Dedifferentiated amniotic fluid mesenchymal stem cell (primary cell): ENCODE data around the gene ADAMTS2.

Source experiments
- DNase-seq: peaks from one replicate; pipeline ENCODE4 v3.0.0-alpha.2; 2016; ENCODE audit errors: extremely low spot score

Gene ADAMTS2

DNA sequence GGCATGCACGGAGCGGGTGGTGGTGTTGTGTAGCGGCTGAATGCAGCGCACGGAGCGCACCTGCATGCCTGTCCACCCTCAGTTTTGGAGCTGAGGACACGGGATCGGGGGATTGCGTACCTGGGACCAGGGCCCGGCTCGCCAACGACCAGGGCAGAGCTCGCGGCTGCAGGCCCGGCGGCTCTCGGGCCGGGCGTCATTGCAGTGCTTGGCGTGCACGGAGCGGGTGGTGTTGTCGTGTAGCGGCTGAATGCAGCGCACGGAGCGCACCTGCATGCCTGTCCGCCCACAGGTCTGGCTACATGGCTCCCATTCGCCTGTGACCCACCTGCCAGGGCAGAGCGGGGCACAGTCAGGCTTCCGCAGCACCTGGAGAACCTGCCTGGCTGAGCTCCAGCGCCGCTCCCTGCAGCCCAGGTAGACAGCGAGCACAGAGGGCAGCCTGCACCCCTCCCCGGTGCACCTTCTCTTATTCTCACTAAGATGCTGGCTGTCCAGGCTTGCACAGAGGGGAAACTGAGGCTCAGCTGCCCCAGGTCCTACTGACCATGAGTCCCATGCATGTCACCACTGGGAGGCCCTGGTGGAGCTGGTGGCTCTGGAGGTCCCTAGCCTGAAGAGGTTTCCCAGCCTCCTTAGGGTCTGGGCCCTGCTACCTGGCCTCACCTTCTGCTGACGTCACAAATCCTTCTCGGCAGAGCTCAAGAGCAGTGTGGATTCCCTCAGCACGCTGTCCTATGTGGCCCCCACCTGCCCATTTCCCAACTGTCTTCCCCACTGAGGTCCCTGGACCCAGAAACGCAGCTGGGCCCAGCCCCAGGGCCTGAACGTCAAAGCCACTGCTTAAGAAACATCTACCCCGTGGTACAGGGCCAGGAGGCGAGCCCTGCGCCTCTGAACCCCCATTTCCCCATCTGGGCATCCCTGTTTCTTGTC, 220.1 kb downstream of the ADAMTS2 start:
- no peak for DNase-seq

DNA sequence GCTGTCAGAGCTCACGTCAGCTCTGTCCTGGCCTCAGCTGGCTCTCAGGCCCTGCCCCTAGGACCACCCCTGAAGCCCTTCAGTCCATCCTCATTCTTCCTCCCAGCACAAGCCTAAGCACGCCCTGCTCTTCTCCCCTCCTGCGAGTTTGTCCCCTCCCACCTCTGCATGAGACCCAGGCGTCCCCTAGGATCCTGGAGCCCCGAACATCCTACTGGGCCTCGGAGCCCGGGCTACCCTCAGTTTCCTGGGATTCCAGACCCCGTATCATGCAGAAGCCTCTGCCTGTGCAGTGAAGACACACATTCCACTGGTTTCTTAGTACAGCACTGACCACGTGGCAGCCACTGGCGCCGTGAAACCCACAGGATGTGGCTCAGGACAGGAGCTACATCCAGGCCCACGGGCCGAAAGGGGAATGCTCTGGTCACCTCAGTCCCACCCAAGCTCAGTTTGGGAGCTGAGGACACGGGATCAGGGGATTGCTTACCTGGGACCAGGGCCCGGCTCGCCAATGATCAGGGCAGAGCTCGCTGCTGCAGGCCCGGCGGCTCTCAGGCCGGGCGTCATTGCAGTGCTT, 220.9 kb downstream of the ADAMTS2 start:
- no peak for DNase-seq

DNA sequence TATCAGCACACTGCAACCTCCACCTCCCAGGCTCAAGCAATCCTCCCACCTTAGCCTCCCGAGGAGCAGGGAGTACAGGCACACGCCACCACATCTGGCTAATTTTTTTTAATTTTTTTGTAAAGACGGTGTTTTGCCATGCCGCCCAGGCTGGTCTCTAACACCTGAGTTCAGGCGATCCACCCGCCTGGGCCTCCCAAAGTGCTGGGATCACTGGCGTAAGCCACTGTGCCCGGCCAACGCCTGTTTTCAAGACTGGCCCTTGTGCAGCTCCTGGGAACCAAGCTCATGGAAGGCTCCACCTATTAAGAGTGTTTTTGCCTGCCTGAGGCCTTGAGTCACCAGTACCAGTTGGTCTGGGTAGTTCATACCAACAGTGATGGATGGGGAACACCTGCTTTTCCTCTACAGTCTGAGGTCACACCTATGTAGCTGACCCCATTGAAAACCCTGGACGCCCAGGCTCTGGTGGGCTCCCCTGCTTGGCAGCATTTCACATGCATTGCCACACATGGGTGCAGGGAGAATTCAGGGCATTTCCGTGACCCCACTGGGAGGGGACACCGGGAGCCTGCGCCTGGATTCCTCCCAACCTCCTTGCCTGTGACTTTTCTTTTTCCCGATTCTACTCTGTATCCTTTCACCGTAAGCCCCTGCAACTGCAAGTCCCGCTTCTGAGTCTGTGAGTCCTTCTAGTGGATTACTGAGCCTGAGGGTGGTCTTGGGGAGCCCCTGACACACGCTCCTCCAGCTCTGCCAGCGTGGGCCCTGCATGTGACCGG, 221.6 kb downstream of the ADAMTS2 start:
- DNase-seq = no peak

DNA sequence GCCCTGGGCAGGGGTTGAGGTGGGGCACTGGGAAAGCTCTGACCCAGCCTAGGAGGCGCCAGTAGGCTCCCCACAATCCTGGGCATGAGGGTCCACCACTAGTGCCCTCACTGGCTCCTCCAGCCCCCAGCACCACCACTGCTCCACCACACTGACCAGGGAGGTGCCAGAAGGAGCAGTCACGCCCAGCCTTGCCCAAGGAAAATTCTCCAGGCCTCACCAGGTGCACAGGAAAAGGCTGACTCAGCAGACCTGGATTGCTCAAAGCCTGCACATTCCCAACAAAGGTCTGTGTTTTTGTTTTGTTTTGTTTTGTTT, 222.2 kb downstream of the ADAMTS2 start:
- no peak for DNase-seq

DNA sequence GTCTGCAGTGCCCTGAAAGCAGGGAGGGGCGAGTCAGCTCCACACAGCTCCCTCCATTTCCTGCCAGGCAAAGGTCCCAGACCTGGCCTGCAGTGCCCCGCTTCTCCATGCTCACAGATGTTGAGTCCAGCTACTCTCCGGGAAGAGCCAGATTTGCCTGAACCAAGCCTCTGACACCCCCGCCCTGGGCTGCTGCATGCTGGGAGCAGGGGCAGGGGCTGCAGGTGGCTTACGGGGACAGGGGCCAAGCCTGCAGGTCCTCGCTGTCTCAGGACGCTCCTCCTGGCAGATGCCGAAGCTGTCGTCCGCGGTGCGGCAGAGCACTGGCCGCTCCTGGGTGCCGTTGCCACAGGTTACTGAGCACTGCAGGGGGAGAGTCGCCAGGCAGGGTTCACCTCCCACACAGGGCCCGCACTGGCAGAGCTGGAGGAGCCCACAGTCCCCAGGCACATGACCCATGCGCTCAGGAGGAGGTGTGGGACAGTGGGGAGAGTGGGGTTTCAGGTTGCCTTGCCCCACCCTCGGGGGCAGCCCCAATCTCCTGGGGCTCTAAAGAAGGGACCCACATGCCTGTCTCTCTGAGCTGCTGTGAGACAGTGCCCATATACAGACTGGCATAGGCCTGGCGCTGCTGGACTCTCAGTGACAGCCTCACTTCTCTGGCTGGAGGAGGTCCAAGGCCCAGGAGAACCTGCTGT, 222.7 kb downstream of the ADAMTS2 start:
- DNase-seq = no peak

DNA sequence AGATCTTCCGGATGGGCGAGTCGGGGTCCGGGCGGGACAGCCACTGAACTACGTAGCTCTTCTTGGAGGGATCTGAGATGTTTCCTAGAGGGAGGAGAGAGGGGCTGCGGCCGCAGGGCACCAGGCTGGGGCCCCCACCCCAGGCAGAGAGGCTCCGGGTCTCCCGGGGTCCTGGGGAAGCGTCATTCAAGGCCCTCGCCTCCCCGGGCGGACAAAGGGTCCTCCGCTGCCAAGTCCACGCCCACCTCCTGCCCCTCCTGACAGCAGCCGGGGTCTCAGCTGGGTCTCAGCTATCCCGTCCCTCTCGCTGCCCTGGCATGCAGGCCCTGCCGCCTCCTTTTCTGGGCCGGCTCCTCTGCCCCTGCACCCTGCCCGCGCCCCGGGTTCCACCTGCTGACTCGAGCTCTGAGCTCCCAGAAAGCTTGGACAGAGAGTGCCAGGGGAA, 223.6 kb downstream of the ADAMTS2 start:
- no peak for DNase-seq

DNA sequence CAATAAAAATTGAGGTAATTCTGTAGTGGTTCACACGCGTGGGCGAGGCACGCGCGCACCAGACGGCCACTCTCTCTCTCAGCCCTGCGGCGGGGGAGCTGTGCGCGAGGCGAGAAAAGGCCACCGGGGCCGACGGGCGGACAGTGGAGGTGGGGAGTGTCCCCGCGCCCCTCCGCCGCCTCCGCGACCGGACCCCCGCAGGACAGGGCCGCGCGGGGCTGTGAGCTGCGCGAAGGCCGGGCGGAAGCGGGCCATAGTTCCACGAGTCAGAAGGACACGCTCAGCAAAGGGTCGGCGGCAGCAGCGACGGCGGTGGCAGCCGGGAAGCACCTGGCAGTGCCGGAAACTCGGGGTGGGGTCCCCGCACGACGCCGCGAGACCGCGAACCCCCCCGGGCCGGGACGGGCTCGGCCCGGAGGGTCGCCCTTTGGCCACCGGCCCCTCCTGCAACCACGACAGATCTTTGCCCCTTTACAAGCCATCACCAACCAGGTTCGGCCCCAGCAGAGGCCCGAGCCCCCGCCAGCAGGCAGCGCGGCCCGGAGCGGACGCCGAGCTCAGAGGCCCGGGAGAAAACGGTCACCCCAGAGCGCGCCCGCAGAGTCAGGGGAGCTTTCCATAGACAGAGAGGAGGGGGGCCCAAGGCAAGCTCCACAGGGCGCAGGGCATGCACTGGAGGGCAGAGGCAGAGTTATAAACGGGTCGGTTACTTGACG, 224.2 kb downstream of the ADAMTS2 start:
- no peak for DNase-seq

DNA sequence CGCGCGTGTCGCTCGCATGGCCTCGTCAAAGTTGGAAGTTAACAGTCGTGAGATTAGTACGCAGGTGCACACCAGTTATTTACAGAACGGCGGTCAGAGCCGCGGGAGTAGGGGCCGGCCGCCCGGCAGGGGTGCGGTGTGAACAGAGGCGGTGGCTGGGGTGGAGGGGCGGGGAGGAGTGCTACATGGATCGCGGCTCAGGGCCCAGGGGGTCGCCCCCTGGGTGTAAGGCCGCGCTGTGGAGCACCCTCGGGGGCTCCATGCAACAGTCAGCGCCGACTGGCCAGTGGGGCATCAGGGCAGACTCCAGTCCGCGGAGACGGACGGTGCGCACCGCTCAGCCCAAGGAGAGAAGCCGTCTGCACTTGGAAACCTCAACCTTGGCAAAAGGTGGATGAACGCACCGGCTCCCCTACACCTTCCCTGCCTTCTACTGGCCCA, 224.8 kb downstream of the ADAMTS2 start:
- DNase-seq = no peak

DNA sequence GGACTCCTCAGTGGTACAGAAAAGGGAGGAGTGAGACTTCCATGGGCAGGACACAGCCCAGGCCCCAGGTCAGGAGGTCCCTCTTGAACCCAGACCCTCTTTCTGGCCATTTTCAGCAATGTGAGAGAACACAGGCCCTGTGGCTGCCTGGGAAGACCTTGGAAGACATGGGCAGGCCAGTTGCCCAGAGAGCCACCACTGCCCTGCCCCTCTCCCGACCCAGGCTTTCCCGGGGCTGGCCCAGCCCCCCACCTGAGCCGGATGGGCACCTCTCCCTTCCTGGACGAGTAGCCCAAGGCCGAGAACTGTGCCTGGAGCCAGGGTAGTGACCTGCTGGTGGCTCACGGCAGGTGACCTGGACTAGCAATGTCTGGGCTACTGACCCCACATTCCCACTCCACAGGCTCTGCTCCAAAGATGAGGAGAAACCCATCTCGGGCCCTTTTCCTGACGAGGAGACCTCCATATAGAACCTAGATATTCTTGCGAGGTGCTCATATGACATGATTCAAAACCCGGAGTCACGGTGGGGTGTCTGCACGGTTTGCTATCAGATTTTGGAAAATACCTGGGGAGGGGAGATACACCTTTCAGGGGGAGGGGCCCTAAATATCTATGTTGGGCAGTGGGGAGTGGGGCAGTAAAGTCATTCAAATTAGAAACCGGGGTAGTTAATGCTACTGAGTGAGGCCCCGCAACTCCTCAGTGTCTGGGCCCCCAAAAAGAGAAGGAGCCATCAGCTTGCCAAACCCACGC, 225.7 kb downstream of the ADAMTS2 start:
- DNase-seq = no peak

DNA sequence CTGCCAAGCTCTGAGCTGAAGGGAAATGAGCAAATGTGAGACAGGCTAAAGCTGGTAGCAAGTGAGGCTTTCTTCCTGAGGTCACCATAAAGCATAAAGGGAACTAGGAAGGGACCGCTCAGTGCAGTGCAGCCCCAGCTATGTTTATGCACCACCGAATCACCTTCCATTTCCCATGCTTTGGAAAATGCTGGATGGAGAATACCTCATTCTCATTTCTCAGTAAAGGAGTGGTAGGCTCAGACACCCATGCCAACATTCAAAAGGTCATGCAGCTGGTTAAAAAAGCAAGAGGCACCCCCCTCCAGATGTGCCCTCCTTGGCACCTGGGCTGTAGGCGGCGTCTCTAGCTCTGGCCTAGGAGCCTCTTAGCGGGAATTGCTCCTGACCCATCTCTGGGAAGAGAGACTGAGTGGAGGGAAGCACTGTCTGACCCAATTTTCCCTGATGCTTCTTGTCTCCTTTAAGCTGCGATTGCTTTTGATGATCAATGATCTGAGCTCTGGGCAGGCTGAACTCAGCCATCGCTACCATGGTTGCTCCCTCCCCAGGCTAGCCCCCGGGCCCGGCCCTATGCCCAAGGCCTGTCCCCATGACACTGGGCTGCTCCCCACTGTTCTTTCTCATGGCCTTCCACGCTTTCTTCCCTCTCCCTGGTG, 226.4 kb downstream of the ADAMTS2 start:
- no peak for DNase-seq

DNA sequence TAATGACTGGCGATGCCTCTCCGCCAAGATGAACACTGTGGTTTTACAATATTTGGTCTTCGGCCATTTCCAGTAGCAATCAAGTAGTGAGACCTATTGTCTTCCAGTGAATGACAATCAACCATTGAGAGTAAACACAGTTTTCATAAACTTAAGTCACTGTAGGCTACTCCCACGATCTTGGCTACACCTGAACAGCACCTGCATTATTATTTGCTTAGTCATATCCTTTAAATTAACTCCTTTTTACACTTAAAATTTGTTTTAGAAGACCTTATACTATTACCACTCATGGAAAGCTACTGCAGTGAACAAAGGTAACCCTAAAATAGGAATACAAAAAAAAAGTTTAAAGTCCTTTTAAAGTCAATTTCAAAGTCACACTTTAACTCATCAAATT, 226.9 kb downstream of the ADAMTS2 start:
- no peak for DNase-seq

DNA sequence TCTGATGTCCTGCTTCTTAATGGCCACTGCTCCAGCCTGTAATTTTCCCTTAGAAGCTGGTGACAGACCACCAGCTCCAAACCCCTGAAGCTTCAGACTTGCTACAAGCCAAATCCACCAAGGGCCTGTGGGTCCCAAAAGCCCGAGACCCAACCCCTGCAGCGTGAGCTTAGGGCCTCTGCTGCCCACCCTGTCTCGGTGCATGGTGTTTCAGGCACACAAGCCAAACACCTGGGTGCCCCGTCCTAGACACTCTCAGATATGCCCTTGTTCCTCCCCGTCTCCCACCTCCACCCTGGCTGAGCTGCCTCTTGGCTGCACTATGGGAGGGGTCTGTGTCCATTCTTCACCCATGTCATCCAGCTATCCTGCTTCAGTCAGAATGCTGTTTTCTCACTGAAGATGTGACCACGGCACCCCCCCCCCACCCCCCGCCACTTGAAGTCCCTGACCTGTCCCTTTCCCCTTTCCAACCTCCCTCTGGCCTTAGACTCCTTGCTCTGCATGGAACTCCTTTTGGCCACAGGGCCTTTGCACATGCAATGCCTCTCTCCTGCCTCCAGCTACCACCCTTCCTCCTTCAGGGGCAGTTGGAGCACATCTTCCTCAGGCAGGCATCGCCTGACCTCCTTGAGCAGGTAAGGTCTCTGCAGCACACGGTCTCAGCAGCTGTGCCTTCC, 229.3 kb downstream of the ADAMTS2 start:
- DNase-seq = no peak

DNA sequence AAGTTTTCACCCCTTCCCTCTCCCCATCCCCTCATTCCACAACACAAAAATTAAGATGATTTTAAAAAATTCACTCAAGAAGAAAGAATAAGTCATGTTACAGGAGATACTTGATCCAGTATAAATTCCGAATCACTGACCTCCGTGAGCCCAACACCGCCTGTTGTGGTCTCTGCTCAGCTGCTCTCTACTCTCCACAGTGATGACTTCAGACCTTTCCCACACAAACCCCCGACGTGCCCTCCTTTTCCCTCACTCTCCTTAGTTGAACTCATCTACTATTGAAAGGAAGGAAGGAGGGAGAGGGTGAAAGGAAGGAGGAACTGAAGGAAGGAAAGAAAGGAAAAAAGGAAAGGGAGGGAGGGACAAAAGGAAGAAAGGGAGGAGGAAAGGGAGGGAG, 230.0 kb downstream of the ADAMTS2 start:
- no peak for DNase-seq

DNA sequence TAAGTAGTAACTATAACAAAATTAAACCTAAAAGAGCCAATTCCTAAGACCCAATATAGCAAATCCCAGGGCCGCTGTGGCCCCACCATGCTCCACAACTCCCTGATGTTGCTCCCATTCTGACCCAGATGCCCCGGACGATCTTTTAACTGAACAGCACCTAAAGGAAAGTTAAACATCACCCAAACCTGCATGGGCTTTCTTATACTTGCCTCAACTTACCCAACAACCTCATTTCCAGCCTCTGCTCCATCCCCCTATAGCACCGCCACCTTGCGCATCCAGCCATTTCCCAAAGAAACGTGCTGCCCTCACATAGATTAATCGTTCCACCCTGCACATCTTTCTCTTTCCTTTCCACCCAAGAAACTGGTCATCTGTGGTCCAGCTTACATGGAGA, 230.5 kb downstream of the ADAMTS2 start:
- DNase-seq = no peak

DNA sequence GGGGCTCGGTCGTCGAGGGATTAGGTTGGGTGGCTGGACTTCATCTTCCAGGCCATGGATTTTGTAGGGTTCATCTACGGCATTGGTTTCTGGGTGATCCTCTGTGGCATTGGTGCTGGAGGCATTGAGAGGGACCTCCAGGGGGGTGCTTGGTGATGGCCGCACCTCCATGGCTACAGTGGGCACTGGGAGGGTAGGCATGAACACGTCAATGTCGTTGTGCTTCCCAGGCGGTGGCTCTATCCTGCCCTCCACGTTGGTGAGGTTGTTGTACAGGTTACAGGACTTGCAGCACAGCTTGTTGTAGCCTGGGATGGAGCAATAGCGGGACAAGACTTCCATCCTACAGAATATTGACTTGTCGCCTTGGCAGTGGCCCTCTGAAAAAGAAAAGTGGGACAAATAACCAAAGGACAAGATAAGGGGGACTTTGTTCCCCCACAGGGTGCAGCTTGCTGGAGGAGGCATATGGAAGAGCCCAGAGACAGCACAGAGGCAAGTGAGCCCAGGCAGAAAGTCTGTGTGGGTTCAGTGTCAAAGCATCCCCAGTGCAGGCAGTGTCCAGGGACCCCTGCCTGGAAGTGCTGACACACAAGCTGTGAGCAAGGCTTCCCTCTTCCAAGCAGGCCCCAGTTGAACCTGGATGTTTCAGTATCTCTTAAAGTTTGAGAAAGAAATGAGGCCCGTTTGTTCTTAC, 231.2 kb downstream of the ADAMTS2 start:
- no peak for DNase-seq

DNA sequence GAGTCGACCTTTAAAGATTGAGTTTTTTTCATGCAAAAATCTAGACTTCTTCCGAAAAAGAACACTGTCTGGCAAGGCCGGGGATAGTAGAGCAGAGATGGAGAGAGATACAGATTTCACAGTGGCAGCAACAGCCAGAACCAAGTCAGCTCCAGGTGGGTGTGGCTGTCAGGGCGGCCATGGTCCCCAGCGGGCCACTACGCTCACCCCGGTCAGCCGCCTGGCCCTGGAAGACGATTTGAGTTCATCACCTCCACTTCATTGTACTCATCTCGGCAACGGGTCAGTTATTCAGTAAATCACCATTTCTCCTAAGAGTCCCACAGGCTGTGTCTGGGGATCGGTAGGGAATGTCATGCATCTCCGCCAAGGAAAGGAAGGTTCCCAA, 232.1 kb downstream of the ADAMTS2 start:
- no peak for DNase-seq

DNA sequence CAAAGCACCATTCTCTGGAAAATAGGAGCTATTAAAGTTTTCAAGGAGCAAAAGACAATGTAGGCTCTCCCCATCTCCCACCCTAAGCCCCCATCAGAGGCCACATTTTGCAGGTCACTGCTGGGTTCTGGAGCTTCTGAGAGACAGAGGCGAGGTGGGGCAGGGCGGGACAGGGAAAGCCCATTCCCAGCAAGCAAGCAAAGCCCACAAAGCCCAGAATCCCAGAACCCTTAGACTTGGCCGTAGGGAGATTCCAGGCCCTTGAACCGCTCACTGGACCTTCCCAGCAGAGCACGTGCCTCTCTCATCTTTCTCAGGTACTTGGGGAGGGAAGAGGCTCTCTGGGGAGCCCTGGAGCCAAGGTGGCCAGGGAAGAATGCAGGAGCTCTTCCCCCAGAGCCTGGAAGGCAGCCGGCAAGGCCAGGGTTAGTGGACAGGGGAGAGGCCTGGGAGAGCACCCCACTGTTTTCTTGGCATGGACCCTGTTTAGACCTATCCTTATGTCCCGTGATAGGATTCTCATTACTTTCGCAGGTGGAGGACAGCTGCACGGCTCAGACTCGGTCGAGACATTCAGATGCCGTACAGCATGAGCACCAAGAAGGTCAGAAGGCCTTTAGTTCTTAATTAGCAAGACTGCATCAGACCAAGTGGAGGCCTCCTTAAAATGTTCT, 232.7 kb downstream of the ADAMTS2 start:
- no peak for DNase-seq
